ENCODE results near the gene JAKMIP1. TPM values are rescaled to one million over a fixed set of nuclear protein-coding genes. Genes with fewer than 3 reads are reported as not detected.

Gene JAKMIP1
- total RNA-seq, 6 donors from 2014 or later = 0.40 to 6.8 (median 1.0) TPM

DNA sequence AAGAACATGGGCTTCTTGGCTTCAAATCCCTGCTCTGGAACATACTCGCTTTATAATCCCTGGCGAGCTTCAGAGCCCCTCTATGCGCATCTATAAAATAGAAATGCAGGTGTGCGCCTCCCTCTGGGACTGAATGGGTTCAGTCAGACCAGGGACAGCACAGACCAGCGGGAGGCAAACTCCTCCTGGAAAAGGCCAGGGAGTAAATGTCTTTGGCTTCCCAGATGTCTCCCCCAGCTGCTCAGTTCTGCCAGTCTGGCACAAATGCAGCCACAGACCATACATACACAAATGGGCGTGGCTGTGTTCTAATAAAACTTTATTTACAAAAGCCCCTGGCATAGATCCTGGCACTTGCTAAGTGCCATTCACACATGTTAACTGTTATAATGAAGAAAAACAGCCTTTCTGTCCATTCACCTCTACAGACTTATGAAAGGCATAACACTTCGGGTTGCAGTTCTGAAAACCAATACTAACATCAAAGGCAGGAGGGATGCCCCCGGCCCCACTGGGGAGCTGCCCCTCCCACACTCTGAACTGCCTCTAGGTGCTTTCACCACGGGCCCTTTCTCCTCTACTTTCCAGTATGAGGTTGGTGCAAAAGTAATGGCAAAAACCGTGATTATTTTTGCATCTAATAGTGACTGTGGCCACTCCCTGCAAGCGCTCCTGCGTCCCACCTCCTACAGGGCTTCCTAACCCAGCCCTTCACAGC, 4.6 kb downstream of the JAKMIP1 start:
- Histone ChIP-seq H3K4me3 (no peak overlapping the region), H3K9me3 (no peaks in the 10 kb centered on the region), H3K27me3 (peaks cover 0 to 29% (median 12%) of the 10 kb centered on the region in 4 donors), H3K27ac (no peak overlapping the region), H3K36me3 (no peaks in the 10 kb centered on the region), H3K4me1 (peaks cover 17 to 24% (median 18%) of the 10 kb centered on the region in 4 donors)
- ATAC-seq (ENCODE audit: low FRiP score in 2 of 2) (no peak), DNase-seq (no peak)
- TF ChIP-seq POLR2A (IDR thresholded peaks at IDR 0.05) (no peak), POLR2AphosphoS5 (IDR thresholded peaks at IDR 0.05) (no peak), EP300 (IDR thresholded peaks at IDR 0.05) (no peak)
- TF ChIP-seq, protein P1, sequence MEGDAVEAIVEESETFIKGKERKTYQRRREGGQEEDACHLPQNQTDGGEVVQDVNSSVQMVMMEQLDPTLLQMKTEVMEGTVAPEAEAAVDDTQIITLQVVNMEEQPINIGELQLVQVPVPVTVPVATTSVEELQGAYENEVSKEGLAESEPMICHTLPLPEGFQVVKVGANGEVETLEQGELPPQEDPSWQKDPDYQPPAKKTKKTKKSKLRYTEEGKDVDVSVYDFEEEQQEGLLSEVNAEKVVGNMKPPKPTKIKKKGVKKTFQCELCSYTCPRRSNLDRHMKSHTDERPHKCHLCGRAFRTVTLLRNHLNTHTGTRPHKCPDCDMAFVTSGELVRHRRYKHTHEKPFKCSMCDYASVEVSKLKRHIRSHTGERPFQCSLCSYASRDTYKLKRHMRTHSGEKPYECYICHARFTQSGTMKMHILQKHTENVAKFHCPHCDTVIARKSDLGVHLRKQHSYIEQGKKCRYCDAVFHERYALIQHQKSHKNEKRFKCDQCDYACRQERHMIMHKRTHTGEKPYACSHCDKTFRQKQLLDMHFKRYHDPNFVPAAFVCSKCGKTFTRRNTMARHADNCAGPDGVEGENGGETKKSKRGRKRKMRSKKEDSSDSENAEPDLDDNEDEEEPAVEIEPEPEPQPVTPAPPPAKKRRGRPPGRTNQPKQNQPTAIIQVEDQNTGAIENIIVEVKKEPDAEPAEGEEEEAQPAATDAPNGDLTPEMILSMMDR (IDR thresholded peaks at IDR 0.05) = no peak
- 64 to 65% methylated on average over 11 to 12 of the region's 12 CpGs for WGBS, 2 donors

DNA sequence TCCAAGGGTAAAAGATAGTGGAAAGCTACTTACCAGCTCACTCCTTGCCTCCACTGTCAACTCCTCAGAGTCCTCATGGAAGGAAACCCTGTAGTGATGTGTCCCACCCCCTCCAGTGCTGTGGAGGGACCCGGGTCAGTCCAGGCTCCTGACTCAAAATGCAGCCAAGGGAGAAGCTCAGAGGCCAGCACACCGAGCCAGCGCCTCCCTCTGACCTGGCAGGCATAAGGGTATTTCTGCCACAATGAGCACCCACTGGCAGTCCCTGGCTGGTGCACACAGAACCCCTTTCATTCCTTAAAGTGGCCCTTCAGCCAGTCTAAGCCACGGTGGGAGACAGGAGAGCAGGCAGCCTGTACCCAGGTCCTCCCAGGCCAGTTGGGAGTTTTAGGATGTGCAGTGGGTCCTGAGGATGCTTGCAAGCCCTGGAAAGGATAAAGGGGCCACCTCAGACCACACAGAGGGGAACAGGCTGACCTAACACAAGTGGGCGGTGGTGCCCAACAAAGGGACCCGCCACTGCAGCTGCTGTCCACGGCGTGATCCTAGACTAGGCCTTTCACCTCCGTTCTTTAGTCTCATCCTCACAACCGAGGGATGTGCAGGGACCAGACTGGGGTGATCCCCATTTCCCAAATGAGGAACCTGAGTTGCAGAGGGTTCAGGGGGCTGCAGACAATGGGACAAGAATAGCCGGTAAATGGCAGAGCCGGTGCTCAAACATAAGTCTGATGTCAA, 5.7 kb downstream of the JAKMIP1 start:
- no peak for TF ChIP-seq POLR2AphosphoS5 (IDR thresholded peaks at IDR 0.05)
- TF ChIP-seq EP300 (IDR thresholded peaks at IDR 0.05) = no peak
- TF ChIP-seq POLR2A (IDR thresholded peaks at IDR 0.05) = no peak
- TF ChIP-seq, protein P1 (IDR thresholded peaks at IDR 0.05) = no peak
- ATAC-seq (ENCODE audit: low FRiP score in 2 of 2) (no peak), DNase-seq (no peak)
- Histone ChIP-seq H3K36me3 (no peaks in the 10 kb centered on the region), H3K9me3 (no peaks in the 10 kb centered on the region), H3K4me3 (no peak overlapping the region), H3K4me1 (peaks cover 8 to 12% (median 11%) of the 10 kb centered on the region in 4 donors), H3K27ac (no peak overlapping the region), H3K27me3 (peaks cover 0 to 21% (median 8%) of the 10 kb centered on the region in 4 donors)
- WGBS, 2 donors = 79 to 85% methylated on average over 4 to 12 of the region's 12 CpGs

DNA sequence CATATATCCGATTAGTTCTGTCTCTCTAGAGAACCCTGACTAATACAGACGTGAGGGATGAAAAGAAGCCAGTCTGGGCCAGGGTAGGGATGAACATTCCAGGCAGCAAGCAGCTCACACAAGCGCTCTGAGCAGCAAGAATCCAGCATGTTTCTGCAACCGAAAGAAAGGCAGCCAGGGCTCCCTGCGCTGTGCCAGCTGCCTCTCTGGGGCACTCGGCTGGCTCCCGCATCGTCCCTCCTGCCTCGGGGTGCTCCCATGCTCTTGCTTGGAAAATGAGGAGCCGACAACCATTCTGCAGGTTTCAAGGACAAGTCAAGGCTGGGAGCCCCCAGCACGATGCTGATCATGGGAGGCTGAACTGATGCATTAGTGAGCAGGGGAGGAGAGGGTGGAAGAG, 7.0 kb downstream of the JAKMIP1 start:
- 84 to 90% methylated on average over 11 of the region's 11 CpGs for WGBS, 2 donors
- Histone ChIP-seq H3K36me3 (no peaks in the 10 kb centered on the region), H3K4me1 (peaks cover 0 to under 1% (median 0%) of the 10 kb centered on the region in 4 donors), H3K27me3 (peaks cover 0 to 9% (median 2%) of the 10 kb centered on the region in 4 donors), H3K9me3 (no peaks in the 10 kb centered on the region), H3K4me3 (no peak overlapping the region), H3K27ac (no peak overlapping the region)
- TF ChIP-seq POLR2A (IDR thresholded peaks at IDR 0.05) = no peak
- TF ChIP-seq EP300 (IDR thresholded peaks at IDR 0.05) = no peak
- TF ChIP-seq, protein P1 (IDR thresholded peaks at IDR 0.05) = no peak
- TF ChIP-seq POLR2AphosphoS5 (IDR thresholded peaks at IDR 0.05) = no peak
- ATAC-seq (ENCODE audit: low FRiP score in 2 of 2) = no peak
- peak in 1 of 2 donors; percentile 46 for DNase-seq

DNA sequence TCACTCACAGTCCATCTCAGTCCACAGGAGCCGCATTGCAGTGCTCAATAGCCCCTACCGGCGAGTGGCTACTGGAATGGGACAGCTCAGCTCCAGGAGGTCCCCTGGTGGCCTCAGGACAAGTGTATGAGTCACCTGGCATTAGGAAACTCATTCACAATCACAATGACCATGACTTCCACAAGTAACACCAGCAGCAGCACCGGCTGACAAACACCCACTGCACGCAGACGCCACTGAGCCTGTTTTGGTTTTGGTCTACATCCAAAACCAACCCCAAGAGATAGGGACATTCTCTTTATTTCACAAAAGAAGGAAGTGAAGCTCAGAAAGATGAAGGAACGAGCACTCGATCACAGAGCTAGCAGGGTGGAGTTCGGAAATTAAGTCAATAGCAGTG, 8.1 kb downstream of the JAKMIP1 start:
- no peaks in the 10 kb centered on the region for H3K27me3 ChIP-seq
- ATAC-seq (ENCODE audit: low FRiP score in 2 of 2) (no peak), DNase-seq (no peak)
- H3K36me3 ChIP-seq = no peaks in the 10 kb centered on the region
- no peak overlapping the region for H3K27ac ChIP-seq
- no peaks in the 10 kb centered on the region for H3K4me1 ChIP-seq
- no peak for TF ChIP-seq POLR2A (IDR thresholded peaks at IDR 0.05)
- TF ChIP-seq EP300 (IDR thresholded peaks at IDR 0.05) = no peak
- TF ChIP-seq, protein P1 (IDR thresholded peaks at IDR 0.05) = no peak
- TF ChIP-seq POLR2AphosphoS5 (IDR thresholded peaks at IDR 0.05) = no peak
- peaks cover 0 to 5% (median 0%) of the 10 kb centered on the region in 4 donors for H3K9me3 ChIP-seq
- H3K4me3 ChIP-seq = no peak overlapping the region
- 69 to 86% methylated on average over 6 to 9 of the region's 9 CpGs for WGBS, 2 donors

Measured in upper lobe of left lung (tissue), 6 donors.